Endothelial cell of coronary artery (primary cell): ENCODE measurements around the gene NFKBIZ. TPM values are rescaled to one million over a fixed set of nuclear protein-coding genes. Genes with fewer than 3 reads are reported as not detected.

ENCODE experiments used
- total RNA-seq: library from RNA; depleted of rRNA; stranded (reverse); fragments of >200 nt; gene quantifications from 2 replicates; pipeline ENCODE4 v1.2.3, GENCODE V29; 2014

The NFKBIZ gene
- 9.3 and 15.0 TPM in 2 replicates for total RNA-seq

GRCh38 chr3:101848754-101849713, at the start of gene NFKBIZ:
TSS of gene NFKBIZ (plus strand) at chr3:101849514. CDS start at chr3:101849629, 115 bp downstream.

Other genes starting within 250 kb of the NFKBIZ start
- gene ZBTB11, start 172.4 kb upstream of the NFKBIZ start, total RNA-seq, result 18.3 and 28.2 TPM in 2 replicates
- gene RPL24, start 162.8 kb upstream of the NFKBIZ start, total RNA-seq, result 2,441 and 2,700 TPM in 2 replicates
- gene CEP97, start 124.9 kb upstream of the NFKBIZ start, total RNA-seq, result 9.6 and 9.7 TPM in 2 replicates
- gene NXPE3, start 70.3 kb upstream of the NFKBIZ start, total RNA-seq, result 7.5 and 11.9 TPM in 2 replicates